Fibroblast of the aortic adventitia (primary cell): ENCODE measurements around the gene CD164L2. TPM values are rescaled to one million over a fixed set of nuclear protein-coding genes. Genes with fewer than 3 reads are reported as not detected.
A peak's percentile ranks its signal among the peaks of the same experiment; 100 is the strongest.

Experiments
- DNase-seq: peaks from one replicate; pipeline ENCODE4 v3.0.0-alpha.2; 2010; ENCODE audit warnings: low read depth
- H3K4me3 ChIP-seq: 2 replicates; pipeline ENCODE4 v1.5.1; 2011; ENCODE audit warnings: low read depth, mild to moderate bottlenecking, control low read depth, low read length, moderate library complexity
- total RNA-seq: library from RNA; depleted of rRNA; stranded (reverse); fragments of >200 nt; gene quantifications from 2 replicates; pipeline ENCODE4 v1.2.3, GENCODE V29; 2012; ENCODE audit warnings: low replicate concordance
- TF ChIP-seq, protein P1 (sequence below): IDR thresholded peaks from 2 replicates; pipeline ENCODE4 v1.5.1; 2011; ENCODE audit warnings: mild to moderate bottlenecking, low read length, control low read depth, inconsistent platforms; ENCODE audit not compliant: insufficient read depth

CD164L2 gene
- total RNA-seq, 1 donor, result not detected

DNA sequence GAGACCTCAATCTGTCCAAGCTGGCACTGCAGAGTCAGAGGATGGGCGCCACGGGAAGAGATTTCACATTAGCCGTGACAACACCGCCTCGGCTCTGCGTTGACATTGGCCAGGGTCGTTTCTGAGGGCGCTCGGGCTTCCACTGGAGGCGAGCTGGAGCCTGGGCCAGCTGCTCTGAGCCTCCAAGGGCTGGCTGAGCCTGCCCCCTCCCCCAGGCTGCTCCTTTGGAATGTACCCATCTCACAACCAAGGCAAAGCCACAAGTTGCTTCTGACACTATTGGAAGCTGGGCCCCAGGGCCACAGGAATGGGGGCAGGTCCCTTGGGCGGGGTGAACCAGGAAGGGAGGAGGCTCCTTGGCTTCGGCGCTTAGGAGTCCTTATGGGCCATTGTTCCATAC, 21.9 kb upstream of the CD164L2 start:
- DNase-seq, result peak; percentile 73
- H3K4me3 ChIP-seq, result no peak overlapping the region
- TF ChIP-seq, protein P1, sequence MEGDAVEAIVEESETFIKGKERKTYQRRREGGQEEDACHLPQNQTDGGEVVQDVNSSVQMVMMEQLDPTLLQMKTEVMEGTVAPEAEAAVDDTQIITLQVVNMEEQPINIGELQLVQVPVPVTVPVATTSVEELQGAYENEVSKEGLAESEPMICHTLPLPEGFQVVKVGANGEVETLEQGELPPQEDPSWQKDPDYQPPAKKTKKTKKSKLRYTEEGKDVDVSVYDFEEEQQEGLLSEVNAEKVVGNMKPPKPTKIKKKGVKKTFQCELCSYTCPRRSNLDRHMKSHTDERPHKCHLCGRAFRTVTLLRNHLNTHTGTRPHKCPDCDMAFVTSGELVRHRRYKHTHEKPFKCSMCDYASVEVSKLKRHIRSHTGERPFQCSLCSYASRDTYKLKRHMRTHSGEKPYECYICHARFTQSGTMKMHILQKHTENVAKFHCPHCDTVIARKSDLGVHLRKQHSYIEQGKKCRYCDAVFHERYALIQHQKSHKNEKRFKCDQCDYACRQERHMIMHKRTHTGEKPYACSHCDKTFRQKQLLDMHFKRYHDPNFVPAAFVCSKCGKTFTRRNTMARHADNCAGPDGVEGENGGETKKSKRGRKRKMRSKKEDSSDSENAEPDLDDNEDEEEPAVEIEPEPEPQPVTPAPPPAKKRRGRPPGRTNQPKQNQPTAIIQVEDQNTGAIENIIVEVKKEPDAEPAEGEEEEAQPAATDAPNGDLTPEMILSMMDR, result no peak

DNA sequence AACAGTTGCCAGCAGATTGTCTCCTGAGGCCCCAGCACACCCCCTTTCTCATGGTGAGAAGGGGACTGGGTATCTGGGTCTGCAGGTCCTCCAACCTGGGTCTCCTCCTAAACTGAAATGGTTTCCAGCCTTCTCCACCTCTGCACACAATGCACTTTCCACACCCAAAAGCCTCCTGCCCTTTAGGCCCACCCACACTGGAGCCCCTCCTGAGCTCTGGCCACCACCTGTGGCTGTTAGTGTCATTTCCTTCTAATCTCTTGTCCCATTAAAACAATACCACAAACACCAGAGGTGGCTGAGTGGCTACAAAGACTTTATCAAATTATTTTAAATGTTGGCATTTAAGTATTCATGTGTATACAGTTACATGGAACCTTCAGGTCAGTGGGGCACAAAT, 20.8 kb upstream of the CD164L2 start:
- H3K4me3 ChIP-seq, result no peak overlapping the region
- no peak for DNase-seq
- TF ChIP-seq, protein P1, result no peak

DNA sequence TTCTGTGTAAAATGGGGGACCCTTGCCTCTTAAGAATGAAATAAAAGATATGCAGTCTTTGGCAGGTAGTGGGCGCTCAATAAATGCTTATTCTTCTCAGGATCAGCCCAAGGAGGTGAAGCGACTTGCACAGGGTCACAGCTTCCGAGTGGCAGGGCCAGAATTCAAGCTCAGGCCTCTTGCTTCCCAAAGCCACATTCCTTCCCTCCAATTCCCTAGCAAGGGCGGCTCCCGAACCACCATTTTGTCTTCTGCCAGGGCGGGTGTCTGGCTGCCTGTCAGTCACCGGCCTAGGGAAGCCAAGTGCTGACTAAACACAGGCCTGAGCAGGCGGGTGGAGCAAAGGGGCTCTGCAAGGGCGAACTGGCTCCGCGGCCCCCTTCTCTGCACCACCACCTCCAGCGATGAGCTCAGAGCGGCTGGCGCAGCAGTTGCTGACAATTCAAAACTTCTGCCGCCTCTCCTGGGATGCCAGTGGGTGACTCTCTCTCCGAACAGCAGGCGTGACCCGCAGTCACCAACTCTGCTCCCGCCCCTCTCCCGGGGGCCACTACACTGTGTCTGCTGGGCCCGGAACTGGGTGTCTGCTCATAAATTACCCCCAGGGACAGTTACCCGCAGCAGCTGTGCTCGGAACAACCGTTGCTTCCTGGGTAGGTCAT, 20.1 kb upstream of the CD164L2 start:
- no peak overlapping the region for H3K4me3 ChIP-seq
- TF ChIP-seq, protein P1, result peak; percentile 33

DNA sequence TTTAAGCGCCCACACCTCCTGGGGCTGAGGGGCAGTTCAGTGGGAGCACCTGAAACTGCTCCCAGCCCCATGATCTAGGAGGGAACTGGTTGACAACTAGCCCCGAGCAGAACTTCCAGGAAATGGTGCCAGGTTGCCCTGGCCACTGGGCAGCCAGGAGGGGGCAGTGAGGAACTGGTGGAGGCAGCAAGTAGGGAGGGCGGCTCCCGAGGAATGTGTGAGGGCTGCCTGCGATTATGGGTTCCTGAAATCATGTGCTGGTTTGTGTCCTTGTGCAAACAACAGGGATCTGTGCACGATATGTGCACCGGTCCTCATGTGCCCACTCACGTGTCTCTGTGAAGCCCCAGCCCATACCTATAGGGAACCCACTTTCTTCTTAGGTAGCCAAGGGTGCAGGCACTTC, 19.2 kb upstream of the CD164L2 start:
- TF ChIP-seq, protein P1, result peak; percentile 70
- peak; percentile 73 for DNase-seq
- H3K4me3 ChIP-seq, result no peak overlapping the region

More for the DNA sequence above, 20.1 kb upstream of the CD164L2 start:
- peak; percentile 82 for DNase-seq

DNA sequence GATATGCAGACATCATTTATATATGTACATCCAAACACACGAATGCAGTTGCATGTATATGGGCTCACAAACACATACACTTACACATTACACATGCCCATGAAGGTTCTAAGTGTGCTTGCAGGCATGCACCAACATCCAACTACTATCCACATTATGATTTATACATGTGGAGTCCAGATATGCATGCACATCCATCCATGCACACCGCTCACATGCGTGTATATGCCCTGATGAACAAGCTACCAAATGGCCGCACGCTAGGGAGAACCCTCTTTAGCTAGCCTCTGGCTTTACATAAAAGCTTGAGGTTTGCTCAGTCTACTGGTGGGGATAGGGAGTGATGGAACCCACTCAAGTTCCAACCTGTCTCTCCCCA, 17.8 kb upstream of the CD164L2 start:
- TF ChIP-seq, protein P1, result no peak
- DNase-seq, result no peak
- H3K4me3 ChIP-seq, result no peak overlapping the region

DNA sequence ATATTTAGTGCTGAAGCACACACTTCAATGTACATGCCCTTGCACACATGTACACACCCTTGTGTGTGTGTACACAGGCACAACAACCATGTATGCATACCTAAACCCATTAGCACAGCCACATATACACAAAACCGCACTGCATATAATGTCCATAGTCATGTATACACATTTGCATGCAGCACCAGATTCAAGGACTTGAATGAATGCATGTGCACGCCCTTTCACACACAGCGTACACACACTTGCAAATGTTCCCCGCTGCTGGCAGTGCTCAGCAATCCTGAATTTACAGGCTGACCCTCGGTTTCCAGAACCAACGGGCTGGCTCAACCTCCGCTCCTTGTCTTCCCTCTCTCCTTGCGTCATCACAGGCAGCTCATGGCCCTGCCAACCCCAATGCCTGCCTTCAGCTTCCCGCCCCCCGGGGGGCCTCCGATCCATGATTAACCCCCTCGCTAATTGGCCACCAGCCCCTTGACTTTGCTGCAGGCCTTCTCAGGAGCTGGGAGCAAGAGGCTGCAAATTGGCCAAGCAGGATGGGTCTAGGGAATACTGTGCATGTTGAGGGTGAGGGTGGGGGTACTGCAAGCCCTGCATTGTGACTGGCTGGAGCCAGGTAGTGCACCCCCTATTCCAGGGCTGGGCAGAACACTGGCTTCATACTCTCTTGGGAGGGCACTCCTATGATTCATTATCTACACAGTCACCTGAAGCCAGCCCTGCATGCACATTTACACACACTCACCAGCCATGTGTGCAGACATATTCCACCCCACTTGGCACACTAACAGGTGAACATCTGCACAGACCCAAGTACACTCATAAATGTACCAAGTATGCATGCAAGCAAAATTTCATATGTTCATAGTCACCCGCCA, 17.2 kb upstream of the CD164L2 start:
- DNase-seq, result peak; percentile 43
- H3K4me3 ChIP-seq, result no peak overlapping the region
- TF ChIP-seq, protein P1, result no peak
